Activated naive CD8-positive, alpha-beta T cell treated with anti-CD3 and anti-CD28 coated beads, Interleukin-2, amount 50 U/mL, for 16 hours (primary cell): ENCODE data around the gene STK24.

Experiments used
- DNase-seq: peaks from one replicate; pipeline ENCODE4 v3.0.0-alpha.2; 2020; ENCODE audit warnings: low read depth, low spot score

The STK24 gene

DNA sequence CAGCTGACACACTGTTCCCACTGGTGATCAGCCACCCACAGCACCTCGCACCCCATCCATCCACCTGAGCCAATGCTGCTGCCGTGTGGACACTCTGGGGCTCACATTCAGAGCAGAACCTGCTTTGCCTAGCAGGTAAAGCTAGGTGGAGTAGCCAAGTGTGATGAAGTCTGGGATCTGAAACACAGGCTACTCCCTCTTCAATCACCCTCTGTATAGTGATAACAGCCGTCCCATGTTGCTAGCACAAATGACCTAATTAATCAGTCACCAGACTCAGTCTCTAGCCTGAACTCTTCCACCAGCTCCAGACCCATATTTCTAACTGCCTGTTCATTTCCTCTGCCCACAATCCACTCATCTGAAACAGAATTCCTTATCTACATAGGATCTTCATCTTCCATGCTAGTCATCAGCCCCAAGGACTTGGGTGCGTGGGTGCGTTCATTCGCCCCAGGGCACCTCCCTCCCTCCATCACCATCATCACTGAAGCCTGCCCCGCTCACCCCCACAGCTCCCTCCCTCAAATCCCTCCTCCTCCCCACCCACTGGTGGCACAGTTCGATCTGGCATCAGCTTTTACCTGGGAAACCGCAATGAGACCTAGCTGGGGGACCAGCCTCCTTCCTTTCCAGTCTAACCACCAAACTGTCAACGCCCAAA lies 19.8 kb downstream of the STK24 start:
- no peak for DNase-seq

DNA sequence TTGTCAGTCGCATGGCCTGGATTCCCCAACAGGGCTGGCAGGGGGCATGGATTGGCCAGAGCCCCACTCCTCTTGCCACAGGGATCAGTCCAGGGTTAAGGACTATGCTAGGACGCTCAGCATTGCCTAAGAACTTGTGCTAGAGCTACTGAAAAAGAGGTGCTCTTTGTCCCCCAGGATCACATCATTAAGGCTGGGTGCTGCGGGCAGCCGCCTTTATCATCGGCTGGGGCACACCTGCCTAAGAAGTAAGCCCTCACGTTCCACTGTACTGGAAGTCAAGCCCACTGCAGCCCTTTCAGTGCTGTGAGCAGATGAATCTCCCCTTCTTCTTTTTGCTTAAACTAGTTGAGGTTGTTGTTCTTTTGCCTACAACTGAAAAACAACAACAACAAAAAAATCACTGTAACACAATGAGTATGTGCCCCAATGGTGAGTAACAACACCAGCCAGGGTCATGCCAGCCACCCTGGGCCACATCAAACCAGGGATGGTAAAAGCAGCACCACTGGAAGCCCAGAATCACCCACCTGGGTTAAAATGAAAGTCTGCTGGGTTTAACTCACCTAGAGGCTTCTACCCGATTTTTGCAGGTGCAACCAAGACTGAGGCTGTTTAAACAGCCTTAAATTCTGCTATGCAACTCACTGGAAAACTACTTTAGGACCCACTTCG lies 20.6 kb downstream of the STK24 start:
- DNase-seq = no peak

DNA sequence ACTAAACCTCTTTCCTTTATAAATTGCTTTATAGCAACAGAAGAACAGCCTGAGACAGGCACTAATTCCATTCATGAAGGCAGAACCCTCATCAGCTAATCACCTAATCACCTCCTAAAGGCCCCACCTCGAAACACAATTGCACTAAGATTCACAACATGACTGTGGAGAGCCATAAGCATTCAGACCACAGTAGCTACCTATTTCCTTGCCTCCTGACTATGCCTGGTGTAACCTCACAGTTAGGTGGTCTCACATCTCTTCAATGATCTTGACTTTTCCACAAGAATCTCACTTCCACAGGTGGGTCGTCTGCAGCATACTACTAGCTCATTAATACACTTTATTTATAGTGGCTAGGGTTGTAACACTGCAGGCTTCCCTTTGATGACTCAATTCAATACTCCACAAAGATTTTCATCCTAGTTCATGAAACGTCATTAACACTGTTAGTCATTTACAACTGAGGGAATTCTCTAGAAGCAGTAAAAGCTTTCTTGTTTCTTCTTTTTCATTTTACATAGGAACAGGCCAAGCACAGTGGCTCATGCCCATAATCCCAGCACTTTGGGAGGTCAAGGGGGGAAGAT lies 27.1 kb downstream of the STK24 start:
- DNase-seq = no peak

DNA sequence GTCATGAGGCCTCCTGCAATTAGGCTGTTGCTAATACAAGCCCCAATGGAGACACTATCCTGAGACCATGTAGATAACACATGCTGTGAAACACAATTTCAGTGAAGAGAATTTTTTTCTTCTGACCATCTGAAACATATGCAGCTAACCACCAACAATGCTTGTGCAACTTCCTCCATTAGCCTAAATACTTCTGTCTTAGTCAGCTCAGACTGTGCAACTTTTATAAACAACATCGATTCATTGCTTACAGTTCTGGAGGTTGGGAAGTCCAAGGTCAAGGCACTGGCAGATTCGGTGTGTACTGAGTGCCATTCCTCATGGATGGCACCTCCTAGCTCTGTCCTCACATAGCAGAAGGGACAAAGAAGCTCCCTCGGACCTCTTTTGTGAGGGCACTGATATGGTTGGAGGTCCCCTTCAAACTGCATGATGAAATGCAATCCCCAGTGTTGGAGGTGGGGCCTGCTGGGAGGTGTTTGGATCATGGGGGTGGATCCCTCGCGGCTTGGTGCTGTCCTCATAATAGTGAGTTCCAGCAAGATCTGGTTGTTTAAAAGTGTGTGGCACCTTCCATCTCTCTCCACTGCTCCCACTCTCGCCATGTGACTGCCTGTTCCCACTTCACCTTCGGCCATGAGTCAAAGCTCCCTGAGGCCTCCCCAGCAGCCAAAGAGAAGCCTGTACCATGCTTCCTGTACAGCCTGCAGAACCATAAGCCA lies 27.7 kb downstream of the STK24 start:
- no peak for DNase-seq

DNA sequence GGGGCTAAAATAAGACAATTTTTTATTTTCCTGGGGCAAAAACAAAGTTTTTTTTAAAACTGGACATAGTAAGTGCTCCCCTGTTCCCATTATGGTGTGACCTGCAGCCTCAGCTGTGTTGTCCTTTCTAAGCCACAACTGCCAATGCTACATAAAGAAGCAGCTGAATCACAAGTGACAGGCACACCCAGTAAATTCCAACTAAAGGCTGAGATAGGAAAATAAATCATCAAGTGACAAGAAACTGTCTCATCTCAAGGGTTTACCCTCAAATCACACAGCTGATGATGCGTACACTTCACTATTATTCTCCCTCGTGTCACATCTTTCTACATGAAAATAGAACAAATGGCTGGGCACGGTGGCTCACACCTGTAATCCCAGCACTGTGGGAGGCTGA lies 28.7 kb downstream of the STK24 start:
- DNase-seq = no peak

DNA sequence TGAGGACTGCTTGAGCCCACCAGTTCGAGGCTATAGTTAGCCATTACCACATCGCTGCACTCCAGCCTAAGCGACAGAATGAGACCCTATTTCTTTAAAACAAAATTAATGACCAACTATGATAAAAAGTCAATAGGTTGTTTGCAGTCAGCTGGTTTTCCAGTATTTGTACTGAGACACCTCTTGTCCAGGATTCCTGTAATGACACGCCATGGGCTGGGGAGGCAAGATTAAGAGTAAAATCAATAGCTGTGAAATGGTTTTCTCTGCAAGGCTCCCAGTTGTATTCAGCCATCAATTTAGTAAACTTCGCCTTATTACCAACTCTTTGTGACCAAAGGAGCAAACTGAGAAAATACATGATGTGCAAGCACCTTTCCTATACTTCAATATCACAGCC lies 29.5 kb downstream of the STK24 start:
- no peak for DNase-seq

DNA sequence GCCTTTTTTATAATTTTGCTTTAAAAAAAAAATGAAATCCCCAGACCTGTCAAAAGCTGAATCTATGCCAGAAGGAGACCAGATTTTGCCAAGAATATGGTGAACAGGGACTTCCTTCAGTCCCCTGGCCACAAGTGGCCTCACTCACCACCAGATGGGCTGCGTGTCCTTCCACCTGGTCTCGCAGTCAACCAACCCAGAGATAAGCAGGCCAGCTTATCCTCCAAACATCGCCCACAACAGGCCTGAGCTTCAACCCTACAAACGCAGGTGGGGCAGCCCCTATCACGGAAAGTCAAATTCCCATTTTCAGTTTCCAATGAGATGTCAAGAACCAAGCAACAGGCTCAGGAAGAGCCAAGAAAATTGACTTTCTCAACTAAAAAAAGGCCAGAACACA lies 30.5 kb downstream of the STK24 start:
- DNase-seq = no peak

DNA sequence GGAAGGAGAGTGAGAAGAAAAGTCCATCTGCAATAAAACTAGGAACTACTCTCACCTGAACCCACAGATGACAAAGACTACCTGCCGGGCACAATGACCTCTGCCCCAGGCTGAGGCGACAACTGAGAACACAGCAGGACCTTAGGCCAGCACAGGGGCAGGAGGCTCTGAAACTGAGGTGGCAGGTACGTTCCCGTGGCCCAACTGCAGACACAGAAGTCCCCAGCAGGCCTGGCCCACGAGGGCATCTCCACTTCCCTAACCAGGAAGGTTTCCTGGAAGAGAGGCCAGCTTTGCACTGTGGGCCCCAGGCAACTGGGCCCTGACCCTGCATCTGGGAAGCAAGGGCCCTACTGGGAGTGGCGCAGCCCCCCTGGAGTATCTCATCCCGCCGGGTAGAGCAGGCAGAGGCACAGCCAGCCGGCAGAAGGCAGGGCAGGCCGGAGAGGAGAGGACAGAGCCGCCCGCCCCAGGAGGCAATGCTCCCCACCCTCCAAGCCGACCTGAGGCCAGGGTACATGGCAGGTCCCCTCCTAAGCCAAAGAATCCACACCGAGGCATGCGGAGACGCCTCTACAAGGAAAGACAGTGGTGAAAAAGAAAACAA lies 32.7 kb downstream of the STK24 start:
- no peak for DNase-seq

DNA sequence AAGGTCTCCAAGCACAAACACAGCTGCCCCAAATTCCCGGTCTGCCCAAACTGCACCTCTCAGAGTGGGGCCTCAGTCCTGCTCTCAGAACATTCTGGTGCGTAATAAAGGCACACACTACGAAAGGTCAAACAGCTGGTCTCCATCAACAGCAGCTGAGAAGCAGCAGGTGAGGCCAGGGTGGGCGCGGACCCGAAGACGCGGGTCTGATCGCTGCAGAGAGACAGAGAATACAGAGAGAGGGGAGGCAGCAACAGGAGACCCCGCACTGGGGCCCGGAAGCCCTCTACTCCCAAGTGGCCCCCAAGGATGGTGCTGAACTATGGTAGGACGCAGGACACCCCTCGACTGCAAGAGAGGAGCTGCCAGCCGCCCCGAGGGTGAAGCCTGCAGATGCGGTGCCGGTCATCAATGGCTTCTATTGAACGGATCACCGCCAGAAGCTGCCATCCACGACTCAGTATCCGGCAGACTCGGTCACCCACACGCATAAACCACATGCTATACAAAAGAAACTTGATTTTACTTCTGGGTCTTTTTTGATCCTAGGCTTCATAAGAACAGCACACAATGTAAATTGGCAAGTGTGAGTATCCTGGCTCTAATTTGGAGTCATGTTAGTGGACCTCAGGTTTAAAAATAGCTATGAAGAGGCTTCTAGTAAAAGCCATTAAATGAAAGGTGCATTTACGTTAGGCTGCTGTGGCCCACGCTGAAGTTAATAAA lies 33.4 kb downstream of the STK24 start:
- no peak for DNase-seq

DNA sequence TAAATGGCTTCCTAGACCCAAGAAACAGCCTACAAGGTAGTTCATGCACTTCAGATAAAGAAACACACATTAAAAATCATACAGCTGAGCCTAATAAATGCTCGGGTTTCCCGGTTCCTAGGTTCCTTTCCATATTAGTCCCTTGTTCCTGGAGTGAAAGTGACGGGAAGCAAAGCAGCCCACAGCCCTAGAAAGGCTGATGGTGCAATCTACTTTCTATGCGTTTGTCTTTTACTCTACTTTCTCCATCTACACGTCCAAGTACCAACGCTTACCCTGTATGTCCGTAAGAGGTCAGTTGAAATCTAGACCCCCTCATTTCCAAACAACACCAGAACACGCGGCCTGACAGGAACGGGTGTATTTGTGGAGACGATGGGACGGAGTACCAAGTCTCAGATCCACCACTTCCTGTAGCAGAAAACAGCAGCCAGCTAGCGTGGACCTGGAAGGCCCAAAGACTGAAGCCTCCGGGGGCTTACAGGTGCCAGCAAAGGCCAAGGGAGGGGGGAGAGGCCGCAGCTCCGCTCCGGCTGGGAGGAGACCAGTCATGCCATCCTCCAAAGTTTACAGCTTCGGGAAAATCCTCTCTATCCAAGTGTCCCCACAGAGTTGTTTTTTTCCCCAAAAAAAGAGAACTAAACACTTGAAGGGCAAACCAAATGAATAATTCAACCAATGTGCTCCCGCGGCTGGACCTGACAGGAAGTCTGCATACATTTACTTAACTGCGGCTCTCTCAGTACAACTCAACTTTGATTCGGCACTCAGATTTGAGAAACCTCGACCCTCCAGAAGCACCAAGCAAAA lies 34.1 kb downstream of the STK24 start:
- no peak for DNase-seq

DNA sequence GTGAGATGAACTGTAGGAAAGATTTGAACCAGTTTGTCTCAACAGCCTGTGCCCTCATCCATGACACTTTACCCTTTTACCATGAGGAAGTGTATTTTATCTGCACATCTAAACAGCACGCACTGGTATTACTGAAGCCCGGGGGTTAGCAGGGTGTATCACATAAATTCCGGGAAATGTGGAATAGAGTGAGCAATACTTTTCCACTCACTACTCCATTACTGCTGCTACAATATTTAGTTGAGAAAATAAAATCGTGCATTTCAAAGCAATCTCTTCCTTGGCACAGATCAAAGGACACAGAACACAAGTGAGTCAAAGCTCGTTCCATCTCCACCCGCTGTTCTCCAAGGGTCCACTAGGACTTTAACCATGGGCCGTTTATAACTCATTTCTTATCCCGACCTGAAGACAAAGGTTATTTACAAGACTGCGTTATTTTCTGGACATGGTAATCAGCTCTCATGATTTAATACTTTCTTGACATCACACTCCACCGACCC lies 35.2 kb downstream of the STK24 start:
- no peak for DNase-seq

DNA sequence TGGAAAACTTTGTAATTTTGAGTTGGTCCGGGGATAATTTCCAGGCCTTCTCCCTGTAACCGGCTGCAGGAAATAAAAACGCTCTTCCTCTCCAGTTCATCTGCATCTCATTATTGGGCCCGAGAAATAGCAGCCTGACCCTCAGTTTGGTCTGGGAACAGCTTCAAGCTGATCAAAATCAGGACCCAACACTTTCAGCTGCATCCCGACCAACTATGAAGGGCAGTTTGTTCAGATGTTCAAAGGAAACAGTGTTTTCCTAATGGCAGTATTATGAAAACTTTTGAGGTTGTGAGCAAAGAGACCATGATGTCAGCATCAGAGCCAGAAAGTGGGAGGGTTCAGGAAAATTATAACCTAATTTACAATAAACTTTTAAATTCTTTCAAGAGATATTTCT lies 35.7 kb downstream of the STK24 start:
- DNase-seq = no peak

DNA sequence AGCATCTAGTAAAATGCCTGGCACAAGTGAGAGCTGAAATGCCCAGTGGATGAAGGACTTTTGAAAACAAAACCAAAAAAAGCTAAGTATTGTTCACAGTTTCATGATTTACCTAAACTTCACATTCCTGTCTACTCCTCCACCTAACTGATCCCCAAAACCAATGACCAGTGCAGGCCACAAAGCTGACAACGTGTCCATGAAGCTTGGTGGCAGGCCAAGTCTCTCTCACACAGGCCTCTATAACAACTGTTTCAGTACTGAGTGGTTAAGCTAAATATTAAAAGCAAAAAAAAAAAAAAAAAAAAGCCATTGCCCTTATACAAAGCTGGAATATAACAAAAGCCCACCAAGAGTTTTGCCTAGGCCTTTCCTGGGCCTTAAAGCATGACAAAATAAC lies 36.4 kb downstream of the STK24 start:
- DNase-seq = no peak

DNA sequence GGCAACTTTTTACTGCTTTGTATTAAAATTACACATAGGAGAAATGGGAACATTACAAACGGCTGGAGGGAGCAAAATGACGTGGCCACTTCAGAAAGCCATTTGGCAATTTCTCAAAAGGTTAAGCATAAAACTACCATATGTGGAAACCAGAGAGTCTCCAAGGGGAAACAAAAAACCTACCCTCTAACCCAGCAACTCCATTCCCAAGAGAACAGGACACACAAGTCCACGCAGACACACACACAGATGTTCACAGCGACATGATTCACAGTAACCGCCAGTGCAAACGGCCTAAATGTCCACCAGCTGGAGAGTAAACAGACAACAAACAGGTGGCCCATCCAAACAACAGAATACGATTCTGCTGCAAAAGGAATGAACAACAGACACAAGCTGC lies 37.2 kb downstream of the STK24 start:
- DNase-seq = no peak

DNA sequence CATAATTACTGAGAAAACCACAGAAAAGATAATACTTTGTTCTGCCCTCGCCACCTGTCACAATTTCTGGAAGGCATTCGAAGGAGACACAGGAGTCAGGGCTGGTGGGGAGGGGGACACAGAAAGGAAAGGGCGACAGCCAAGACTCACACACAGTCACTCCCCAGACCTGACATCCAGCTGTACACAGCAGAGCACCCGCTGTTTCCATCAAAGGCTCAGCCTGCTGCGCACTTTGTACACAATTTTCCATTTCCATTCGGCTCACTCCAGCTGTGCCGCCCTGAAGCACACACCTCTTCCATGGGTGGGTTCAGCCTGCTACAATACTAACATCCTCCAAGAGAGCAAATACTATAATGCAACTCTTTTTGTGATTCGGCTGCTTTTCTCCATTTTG lies 38.0 kb downstream of the STK24 start:
- DNase-seq = no peak

DNA sequence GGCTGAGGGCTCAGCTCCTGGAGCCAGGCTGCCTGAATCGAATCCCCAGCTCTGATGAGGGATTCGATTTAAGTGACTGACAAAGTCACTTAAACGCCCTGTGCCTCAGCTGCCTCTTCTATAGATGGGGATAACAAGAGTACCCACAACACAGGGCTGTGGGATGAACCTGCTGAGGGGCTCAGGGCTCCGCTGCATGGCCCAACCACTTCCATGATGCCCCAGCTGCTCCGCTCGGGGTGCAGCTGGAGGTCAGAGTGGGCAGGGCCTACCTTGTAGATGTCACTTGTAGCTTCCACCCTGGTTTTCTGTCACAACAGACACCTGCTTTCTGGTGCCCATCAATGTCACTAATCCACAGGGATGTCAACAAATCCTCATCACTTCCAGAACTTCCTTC lies 39.2 kb downstream of the STK24 start:
- DNase-seq = no peak

DNA sequence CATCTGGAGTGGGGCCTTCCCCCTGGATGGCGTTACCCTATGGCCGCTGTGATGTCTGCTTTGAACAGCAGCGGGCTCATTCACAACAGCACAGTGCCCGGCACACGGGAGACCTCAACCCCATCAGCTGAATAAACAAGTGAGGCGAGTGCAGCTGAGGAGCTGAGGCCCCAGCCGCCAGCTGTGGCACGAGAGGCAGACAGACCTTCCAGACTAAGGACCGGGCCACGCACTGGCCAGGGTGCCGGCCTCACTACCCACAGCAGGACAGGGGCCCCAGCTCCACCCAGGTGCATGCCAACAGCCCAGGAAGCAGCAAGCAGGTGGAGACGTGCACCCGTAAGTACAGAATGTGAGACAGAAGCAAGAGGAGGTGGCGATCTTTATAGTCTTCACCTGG lies 39.6 kb downstream of the STK24 start:
- DNase-seq = no peak

DNA sequence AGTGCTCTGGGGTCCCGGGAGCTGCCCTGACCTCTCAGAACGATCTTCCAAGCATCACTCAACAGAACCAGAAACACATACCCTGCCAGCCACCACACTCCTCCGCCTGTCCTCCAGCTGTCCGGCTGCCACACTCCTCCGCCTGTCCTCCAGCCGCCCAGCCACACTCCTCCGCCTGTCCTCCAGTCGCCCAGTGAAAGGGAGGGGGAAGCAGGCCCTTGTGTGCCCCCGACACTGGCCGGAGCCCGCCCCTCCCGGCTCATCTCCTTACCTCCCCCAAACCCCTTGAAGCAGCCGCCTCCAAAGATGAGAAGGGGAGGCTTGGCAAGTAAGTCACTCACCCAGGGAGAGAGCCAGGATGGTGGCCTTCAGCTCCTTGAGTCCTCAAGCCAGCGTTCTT lies 40.2 kb downstream of the STK24 start:
- DNase-seq = no peak

DNA sequence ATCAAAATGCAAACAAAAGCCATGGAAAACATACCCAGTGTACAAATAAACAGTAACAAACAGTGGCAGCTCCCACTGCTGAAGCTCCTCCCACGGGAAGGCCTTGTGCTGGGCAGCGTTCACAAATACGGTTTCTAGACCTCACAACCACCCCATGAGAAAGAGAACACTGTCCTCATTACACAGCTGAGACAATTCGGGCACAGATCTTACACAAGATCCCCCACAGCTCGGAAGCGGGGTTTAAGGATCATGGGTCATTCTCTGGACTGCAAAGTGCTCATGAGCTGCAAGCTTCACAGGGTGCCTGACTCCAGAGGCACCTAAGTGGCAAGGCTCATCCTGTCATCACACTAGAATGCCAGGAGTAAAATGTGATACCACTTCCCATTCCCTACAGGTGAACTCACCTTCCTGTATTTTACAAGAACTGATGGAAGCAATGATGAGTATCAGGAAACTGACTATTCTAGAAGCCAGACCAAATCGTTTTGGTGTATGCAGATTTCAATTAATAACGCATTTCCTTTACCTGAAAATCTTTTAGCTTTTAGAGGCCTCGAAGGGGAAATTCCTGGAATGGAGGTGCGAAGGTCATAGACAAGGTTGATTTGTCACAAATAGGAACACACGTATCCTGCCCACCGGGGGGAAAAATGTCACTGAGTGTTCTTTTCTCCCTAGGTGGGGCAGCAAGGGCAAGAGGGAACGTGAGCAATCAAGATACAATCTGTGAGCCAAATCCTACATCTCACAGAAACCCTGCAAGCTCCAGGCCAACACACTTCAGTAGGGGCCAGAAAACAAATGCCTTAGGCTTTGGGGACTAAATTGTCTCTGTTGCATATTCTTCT lies 41.2 kb downstream of the STK24 start:
- DNase-seq = no peak

DNA sequence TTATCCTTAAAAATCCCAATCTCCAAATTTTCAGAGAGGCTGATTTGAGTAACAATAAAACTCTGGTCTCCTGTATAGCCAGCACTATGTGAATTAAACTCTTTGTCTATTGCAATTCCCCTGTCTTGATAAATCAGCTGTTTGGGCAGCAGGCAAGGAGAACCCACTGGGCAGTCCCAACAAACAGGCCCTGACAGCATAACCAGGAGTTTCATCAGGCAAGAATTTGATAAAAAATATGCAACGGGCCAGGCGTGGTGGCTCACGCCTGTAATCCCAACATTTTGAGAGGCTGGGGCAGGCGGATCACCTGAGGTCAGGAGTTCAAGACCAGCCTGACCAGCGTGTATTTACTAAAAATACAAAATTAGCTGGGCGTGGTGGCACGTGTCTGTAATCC lies 42.1 kb downstream of the STK24 start:
- no peak for DNase-seq
